Neural cell (in vitro differentiated cells): Measurements from ENCODE around the gene PRRX2. TPM values are rescaled to one million over a fixed set of nuclear protein-coding genes. Genes with fewer than 3 reads are reported as not detected.

Source experiments
- H2AFZ ChIP-seq: fragments of 200-600, 300-800 bp; sonication (generic), shearing (Covaris generic); 2 replicates; pipeline ENCODE4 v1.6.0; 2014; ENCODE audit warnings: low read depth, mild to moderate bottlenecking, antibody characterized with exemption, low read length, moderate library complexity
- H3F3A ChIP-seq: fragments of 200-600 bp; shearing (Covaris generic); 2 replicates; pipeline ENCODE4 v1.6.1; 2016; ENCODE audit warnings: mild to moderate bottlenecking, moderate library complexity, mixed read lengths, antibody characterized with exemption, low read length; ENCODE audit not compliant: insufficient read depth, poor library complexity, severe bottlenecking
- H3K27ac ChIP-seq: fragments of 200-600, 300-800 bp; sonication (generic), shearing (Covaris generic); 2 replicates; pipeline ENCODE4 v1.5.1; 2014; ENCODE audit warnings: mild to moderate bottlenecking, low read length, moderate library complexity
- H3K27me3 ChIP-seq: fragments of 300-800, 200-600 bp; sonication (generic), shearing (Covaris generic); 2 replicates; pipeline ENCODE4 v1.6.0; 2014; ENCODE audit warnings: mild to moderate bottlenecking, low read depth, low read length, moderate library complexity; ENCODE audit not compliant: insufficient read depth
- H3K36me3 ChIP-seq: fragments of 300-800, 200-600 bp; sonication (generic), shearing (Covaris generic); 2 replicates; pipeline ENCODE4 v1.5.1; 2014; ENCODE audit warnings: mild to moderate bottlenecking, antibody characterized with exemption, low read length, moderate library complexity; ENCODE audit not compliant: insufficient read depth
- H3K4me2 ChIP-seq: fragments of 300-800, 200-600 bp; sonication (generic), shearing (Covaris generic); 2 replicates; pipeline ENCODE4 v1.6.0; 2014; ENCODE audit warnings: mild to moderate bottlenecking, low read length
- H3K4me3 ChIP-seq: fragments of 300-800, 200-600 bp; sonication (generic), shearing (Covaris generic); 2 replicates; pipeline ENCODE4 v1.5.1; 2014; ENCODE audit warnings: mild to moderate bottlenecking, low read length, moderate library complexity
- H3K79me2 ChIP-seq: fragments of 200-600 bp; shearing (Covaris generic); replicated peaks from 2 replicates; pipeline ENCODE4 v1.6.0; 2014; ENCODE audit warnings: mild to moderate bottlenecking, low read length, moderate library complexity; ENCODE audit not compliant: insufficient read depth
- H3K9ac ChIP-seq: fragments of 300-800, 200-600 bp; sonication (generic), shearing (Covaris generic); 2 replicates; pipeline ENCODE4 v1.6.1; 2016; ENCODE audit warnings: mild to moderate bottlenecking, low read length, mixed read lengths
- H3K9me2 ChIP-seq: fragments of 200-600 bp; shearing (Covaris generic); 2 replicates; pipeline ENCODE4 v1.6.1; 2016; ENCODE audit warnings: mild to moderate bottlenecking, low read length, mixed read lengths; ENCODE audit not compliant: insufficient read depth
- H3K9me3 ChIP-seq: fragments of 200-600, 300-800 bp; sonication (generic), shearing (Covaris generic); 2 replicates; pipeline ENCODE4 v1.6.1; 2016; ENCODE audit warnings: mild to moderate bottlenecking, mixed run types, low read length, moderate library complexity, mixed read lengths
- H4K20me1 ChIP-seq: fragments of 200-600 bp; shearing (Covaris generic); 2 replicates; pipeline ENCODE4 v1.6.1; 2016; ENCODE audit warnings: mild to moderate bottlenecking, mixed run types; ENCODE audit not compliant: insufficient read depth
- CTCF ChIP-seq: fragments of 450-650 bp; IDR thresholded peaks from 2 replicates; pipeline ENCODE4 v1.5.1; 2014; ENCODE audit warnings: antibody characterized with exemption, mild to moderate bottlenecking, moderate library complexity; ENCODE audit not compliant: poor library complexity, severe bottlenecking
- EP300 ChIP-seq: fragments of 450-650 bp; conservative IDR thresholded peaks from 2 replicates; pipeline ENCODE4 v1.6.1; 2014; ENCODE audit warnings: antibody characterized with exemption, mild to moderate bottlenecking, moderate library complexity; ENCODE audit not compliant: poor library complexity, severe bottlenecking
- EZH2 ChIP-seq: fragments of 200-600, 300-800 bp; shearing (Covaris generic), sonication (generic); IDR thresholded peaks from 2 replicates; pipeline ENCODE4 v1.6.1; 2014; ENCODE audit warnings: antibody characterized with exemption, low read length, borderline replicate concordance, mild to moderate bottlenecking; ENCODE audit not compliant: insufficient read depth, poor library complexity, severe bottlenecking
- MXI1 ChIP-seq: fragments of 450-650 bp; conservative IDR thresholded peaks from 2 replicates; pipeline ENCODE4 v1.6.1; 2014; ENCODE audit warnings: antibody characterized with exemption, mild to moderate bottlenecking; ENCODE audit not compliant: poor library complexity, severe bottlenecking
- POLR2AphosphoS5 ChIP-seq: IDR thresholded peaks from 2 replicates; pipeline ENCODE4 v1.6.1; 2012
- RAD21 ChIP-seq: fragments of 450-650 bp; conservative IDR thresholded peaks from 2 replicates; pipeline ENCODE4 v1.6.1; 2014; ENCODE audit warnings: antibody characterized with exemption, mild to moderate bottlenecking, moderate library complexity
- REST ChIP-seq: IDR thresholded peaks from 2 replicates; pipeline ENCODE4 v1.6.1; 2012; ENCODE audit warnings: borderline replicate concordance
- SMC3 ChIP-seq: fragments of 450-650 bp; conservative IDR thresholded peaks from 2 replicates; pipeline ENCODE4 v1.6.1; 2014; ENCODE audit warnings: antibody characterized with exemption, mild to moderate bottlenecking, moderate library complexity; ENCODE audit not compliant: poor library complexity
- TAF1 ChIP-seq: IDR thresholded peaks from 2 replicates; pipeline ENCODE4 v1.6.1; 2012; ENCODE audit warnings: low read depth
- polyA plus RNA-seq: library from polyadenylated mRNA; depleted of rRNA; stranded (reverse); fragments of >200 nt; gene quantifications from 2 replicates; pipeline ENCODE4 v1.2.3, GENCODE V29; 2014

PRRX2 gene
- polyA plus RNA-seq, 1 donor from 2014 or later: not detected

DNA sequence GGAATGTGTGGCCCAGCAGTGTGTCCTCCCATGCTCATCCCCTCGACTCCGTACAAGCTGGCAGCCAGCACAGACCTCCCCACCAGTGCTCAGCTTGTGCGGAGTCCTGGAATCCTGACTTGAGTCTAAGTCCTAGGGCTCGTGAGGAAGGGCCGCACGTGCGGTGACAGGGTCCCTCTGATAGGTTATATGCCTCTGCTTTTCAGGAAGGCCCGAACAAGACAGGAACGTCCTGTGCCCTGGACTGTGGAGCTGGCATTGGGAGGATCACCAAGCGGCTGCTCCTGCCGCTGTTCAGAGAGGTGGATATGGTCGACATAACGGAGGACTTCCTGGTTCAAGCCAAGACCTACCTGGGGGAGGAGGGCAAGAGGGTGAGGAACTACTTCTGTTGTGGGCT is 31.6 kb upstream of the PRRX2 start:
- Histone ChIP-seq H3K4me3 (no peak overlapping the region), H4K20me1 (peaks cover 10% of the 10 kb centered on the region)

More for the DNA sequence above, 31.6 kb upstream of the PRRX2 start:
- H3K27ac ChIP-seq: no peak overlapping the region
- H3K9me3 ChIP-seq: no peaks in the 10 kb centered on the region
- H3K9ac ChIP-seq: no peak overlapping the region
- no peaks in the 10 kb centered on the region for H3K9me2 ChIP-seq
- no peak overlapping the region for H3K4me2 ChIP-seq
- H3K27me3 ChIP-seq: no peaks in the 10 kb centered on the region
- H3K36me3 ChIP-seq: no peaks in the 10 kb centered on the region
- H3F3A ChIP-seq: no peaks in the 10 kb centered on the region
- H3K79me2 ChIP-seq: peaks cover 37% of the 10 kb centered on the region
- H2AFZ ChIP-seq: no peak overlapping the region
- TF ChIP-seq EP300 (no peak), REST (no peak), RAD21 (no peak), SMC3 (no peak), TAF1 (no peak), MXI1 (no peak), EZH2 (no peak), CTCF (no peak), POLR2AphosphoS5 (no peak)
